Measurements from ENCODE around the gene IL17REL.

The IL17REL gene

GRCh38 chr22:49956914-49957825, 55.4 kb downstream of the IL17REL start:
- DNase-seq (ENCODE audit: low read depth, low spot score) = no peak

- DNase-seq (ENCODE audit: low read depth, low spot score) = no peak
Measured at GRCh38 chr22:49956418-49956770, 56.2 kb downstream of the IL17REL start.

GRCh38 chr22:49955581-49956417, 56.8 kb downstream of the IL17REL start:
- no peak for DNase-seq (ENCODE audit: low read depth, low spot score)

GRCh38 chr22:49954991-49955580, 57.5 kb downstream of the IL17REL start:
- DNase-seq (ENCODE audit: low read depth, low spot score) = no peak

GRCh38 chr22:49954354-49954753, 58.2 kb downstream of the IL17REL start:
- DNase-seq (ENCODE audit: low read depth, low spot score) = no peak

GRCh38 chr22:49953680-49954344, 58.8 kb downstream of the IL17REL start:
- no peak for DNase-seq (ENCODE audit: low read depth, low spot score)

GRCh38 chr22:49953027-49953679, 59.4 kb downstream of the IL17REL start:
- no peak for DNase-seq (ENCODE audit: low read depth, low spot score)

GRCh38 chr22:49951986-49952896, 60.3 kb downstream of the IL17REL start:
- DNase-seq (ENCODE audit: low read depth, low spot score) = no peak

GRCh38 chr22:49951678-49951985, 60.9 kb downstream of the IL17REL start:
- DNase-seq (ENCODE audit: low read depth, low spot score) = no peak

- no peak for DNase-seq (ENCODE audit: low read depth, low spot score)
Measured at GRCh38 chr22:49951000-49951677, 61.4 kb downstream of the IL17REL start.

- no peak for DNase-seq (ENCODE audit: low read depth, low spot score)
Measured at GRCh38 chr22:49950396-49950994, 62.1 kb downstream of the IL17REL start.

GRCh38 chr22:49949914-49950292, 62.7 kb downstream of the IL17REL start:
- no peak for DNase-seq (ENCODE audit: low read depth, low spot score)

GRCh38 chr22:49948958-49949913, 63.3 kb downstream of the IL17REL start:
- DNase-seq (ENCODE audit: low read depth, low spot score) = no peak

- DNase-seq (ENCODE audit: low read depth, low spot score) = no peak
Measured at GRCh38 chr22:49948116-49948957, 64.2 kb downstream of the IL17REL start.

- DNase-seq (ENCODE audit: low read depth, low spot score) = no peak
Measured at GRCh38 chr22:49947296-49947622, 65.3 kb downstream of the IL17REL start.

- DNase-seq (ENCODE audit: low read depth, low spot score) = no peak
Measured at GRCh38 chr22:49946612-49947295, 65.8 kb downstream of the IL17REL start.
